K562 (cell line): ENCODE results near the gene APOB.

ENCODE experiments used
- NRF1 ChIP-seq, 2 experiments: fragments of 450-650 bp; IDR thresholded peaks in 1 of 2; conservative IDR thresholded peaks in 1 of 2; 2 replicates each; pipeline ENCODE4 v1.6.1; 2014; ENCODE audit warnings: mild to moderate bottlenecking in 2 of 2
- RBFOX2 ChIP-seq: fragments of 200-400 bp; formaldehyde crosslinking; IDR thresholded peaks from 2 replicates; pipeline ENCODE4 v1.6.1; 2017; ENCODE audit warnings: low read depth, mild to moderate bottlenecking, low read length, moderate library complexity
- TF ChIP-seq, protein P1 (sequence below), 3 experiments: IDR thresholded peaks in 2 of 3; conservative IDR thresholded peaks in 1 of 3; 2 replicates each; pipeline ENCODE4 v1.5.1; 2011 to 2012; ENCODE audit warnings: low read length in 3 of 3, mild to moderate bottlenecking in 3 of 3, control low read depth in 2 of 3, improper control_type of control experiment in 1 of 3, inconsistent platforms in 1 of 3, low read depth in 1 of 3, mixed read lengths in 1 of 3, moderate library complexity in 1 of 3; ENCODE audit not compliant: insufficient read depth in 2 of 3
- TF ChIP-seq, protein P2 (sequence below): fragments of 450-650 bp; IDR thresholded peaks from 2 replicates; pipeline ENCODE4 v1.6.1; 2016; ENCODE audit warnings: antibody characterized with exemption

DNA sequence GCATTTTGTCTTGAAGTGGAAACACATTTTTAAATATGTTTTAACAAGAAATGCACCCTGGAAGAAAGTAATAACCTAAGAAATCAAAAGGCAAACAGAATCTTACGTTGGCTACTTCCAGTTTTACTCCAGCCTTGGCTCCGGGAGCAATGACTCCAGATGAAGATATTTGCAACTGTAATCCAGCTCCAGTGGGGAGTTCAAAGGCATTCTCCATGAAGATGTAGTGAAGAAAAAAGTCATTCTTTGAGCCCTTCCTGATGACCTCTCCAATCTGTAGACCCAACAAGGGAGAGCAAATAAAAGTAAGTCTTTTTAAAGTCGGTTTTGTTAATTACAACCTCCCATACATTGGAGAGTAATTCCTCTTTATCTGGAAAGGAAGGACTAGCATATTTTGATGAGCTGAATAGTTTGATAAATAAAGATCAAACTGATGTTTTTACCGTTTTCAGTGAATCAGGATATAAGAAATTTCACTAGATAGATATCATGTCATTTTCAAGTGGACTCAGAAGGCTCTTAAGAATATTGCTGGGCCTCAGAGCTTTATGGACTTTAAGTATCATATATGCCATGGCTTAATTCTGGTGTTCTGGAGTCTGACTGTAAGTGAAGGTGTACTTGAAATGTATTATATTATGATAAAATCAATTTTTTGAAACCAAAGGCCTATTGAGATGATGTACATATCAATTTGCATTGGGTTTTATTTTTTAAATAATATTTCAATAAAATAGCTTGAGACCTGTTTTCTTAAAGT is 20.3 kb downstream of the APOB start:
- TF ChIP-seq, protein P1, sequence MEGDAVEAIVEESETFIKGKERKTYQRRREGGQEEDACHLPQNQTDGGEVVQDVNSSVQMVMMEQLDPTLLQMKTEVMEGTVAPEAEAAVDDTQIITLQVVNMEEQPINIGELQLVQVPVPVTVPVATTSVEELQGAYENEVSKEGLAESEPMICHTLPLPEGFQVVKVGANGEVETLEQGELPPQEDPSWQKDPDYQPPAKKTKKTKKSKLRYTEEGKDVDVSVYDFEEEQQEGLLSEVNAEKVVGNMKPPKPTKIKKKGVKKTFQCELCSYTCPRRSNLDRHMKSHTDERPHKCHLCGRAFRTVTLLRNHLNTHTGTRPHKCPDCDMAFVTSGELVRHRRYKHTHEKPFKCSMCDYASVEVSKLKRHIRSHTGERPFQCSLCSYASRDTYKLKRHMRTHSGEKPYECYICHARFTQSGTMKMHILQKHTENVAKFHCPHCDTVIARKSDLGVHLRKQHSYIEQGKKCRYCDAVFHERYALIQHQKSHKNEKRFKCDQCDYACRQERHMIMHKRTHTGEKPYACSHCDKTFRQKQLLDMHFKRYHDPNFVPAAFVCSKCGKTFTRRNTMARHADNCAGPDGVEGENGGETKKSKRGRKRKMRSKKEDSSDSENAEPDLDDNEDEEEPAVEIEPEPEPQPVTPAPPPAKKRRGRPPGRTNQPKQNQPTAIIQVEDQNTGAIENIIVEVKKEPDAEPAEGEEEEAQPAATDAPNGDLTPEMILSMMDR (IDR thresholded peaks at IDR 0.05 in 2 of 3, conservative IDR thresholded peaks at IDR 0.05 in 1 of 3; ENCODE audit: insufficient read depth in 2 of 3, low read depth in 1 of 3, low read length in 3 of 3), result no peak
- TF ChIP-seq NRF1 (conservative IDR thresholded peaks at IDR 0.05 in 1 of 2, IDR thresholded peaks at IDR 0.05 in 1 of 2), result no peak
- TF ChIP-seq RBFOX2, result no peak
- TF ChIP-seq, protein P2, sequence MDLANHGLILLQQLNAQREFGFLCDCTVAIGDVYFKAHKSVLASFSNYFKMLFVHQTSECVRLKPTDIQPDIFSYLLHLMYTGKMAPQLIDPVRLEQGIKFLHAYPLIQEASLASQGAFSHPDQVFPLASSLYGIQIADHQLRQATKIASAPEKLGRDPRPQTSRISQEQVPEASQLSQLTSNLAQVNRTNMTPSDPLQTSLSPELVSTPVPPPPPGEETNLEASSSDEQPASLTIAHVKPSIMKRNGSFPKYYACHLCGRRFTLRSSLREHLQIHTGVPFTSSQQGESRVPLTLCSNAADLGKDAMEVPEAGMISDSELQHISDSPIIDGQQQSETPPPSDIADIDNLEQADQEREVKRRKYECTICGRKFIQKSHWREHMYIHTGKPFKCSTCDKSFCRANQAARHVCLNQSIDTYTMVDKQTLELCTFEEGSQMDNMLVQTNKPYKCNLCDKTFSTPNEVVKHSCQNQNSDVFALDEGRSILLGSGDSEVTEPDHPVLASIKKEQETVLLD, result no peak
